Left lobe of liver (tissue), 2 donors: ENCODE results near the gene IKZF4. TPM values are rescaled to one million over a fixed set of nuclear protein-coding genes. Genes with fewer than 3 reads are reported as not detected.
"Not testable (repeated sequence)": the region's sequence is repeated elsewhere in the genome, so short reads cannot be mapped to it uniquely, and the experiment has no call there.

ENCODE experiments used
- ATAC-seq: fragments of 200-7000 bp; cut with Tn5 transposase; one replicate; pipeline ENCODE4 v1.9.1; 2020; ENCODE audit warnings: mild to moderate bottlenecking, moderate library complexity
- DNase-seq: peaks from one replicate; pipeline ENCODE4 v3.0.0-alpha.2; 2020; ENCODE audit warnings: low spot score
- total RNA-seq: library from RNA; stranded (reverse); gene quantifications from one replicate; pipeline ENCODE4 v1.2.1, GENCODE V29; 2021
- donor health status: DM: no; HTN: no; CAD: no; lungs with moderate emphysema.
- donor health status: DM: no; HTN: yes; CAD: no.

IKZF4 gene
- total RNA-seq, 1 donor from 2014 or later = 2.3 TPM

DNA sequence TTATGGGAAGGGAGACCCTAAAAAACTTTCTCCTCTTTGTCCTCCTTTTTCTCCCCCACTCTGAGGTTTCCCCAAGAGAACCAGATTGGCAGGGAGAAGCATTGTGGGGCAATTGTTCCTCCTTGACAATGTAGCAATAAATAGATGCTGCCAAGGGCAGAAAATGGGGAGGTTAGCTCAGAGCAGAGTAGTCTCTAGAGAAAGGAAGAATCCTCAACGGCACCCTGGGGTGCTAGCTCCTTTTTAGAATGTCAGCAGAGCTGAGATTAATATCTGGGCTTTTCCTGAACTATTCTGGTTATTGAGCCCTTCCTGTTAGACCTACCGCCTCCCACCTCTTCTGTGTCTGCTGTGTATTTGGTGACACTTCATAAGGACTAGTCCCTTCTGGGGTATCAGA, 16.3 kb downstream of the IKZF4 start:
- no peak for ATAC-seq
- DNase-seq = no peak

DNA sequence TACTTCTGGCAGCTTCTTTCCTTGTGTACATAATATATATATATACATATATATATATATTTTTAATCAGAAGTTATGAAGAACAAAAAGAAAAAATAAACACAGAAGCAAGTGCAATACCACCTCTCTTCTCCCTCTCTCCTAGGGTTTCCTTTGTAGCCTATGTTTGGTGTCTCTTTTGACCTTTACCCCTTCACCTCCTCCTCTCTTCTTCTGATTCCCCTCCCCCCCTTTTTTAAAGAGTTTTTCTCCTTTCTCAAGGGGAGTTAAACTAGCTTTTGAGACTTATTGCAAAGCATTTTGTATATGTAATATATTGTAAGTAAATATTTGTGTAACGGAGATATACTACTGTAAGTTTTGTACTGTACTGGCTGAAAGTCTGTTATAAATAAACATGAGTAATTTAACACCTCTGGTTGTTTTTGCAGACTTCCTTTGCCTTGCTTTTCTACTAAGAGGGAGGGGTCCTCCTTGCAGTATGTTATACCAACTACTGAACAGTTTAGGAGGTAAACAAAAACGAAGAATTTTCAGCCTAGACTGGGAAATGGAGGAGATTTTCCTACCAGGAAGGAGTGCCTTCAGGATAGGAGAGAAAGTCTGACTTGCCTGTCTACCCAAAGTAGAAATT, 17.3 kb downstream of the IKZF4 start:
- DNase-seq = no peak
- no peak for ATAC-seq

DNA sequence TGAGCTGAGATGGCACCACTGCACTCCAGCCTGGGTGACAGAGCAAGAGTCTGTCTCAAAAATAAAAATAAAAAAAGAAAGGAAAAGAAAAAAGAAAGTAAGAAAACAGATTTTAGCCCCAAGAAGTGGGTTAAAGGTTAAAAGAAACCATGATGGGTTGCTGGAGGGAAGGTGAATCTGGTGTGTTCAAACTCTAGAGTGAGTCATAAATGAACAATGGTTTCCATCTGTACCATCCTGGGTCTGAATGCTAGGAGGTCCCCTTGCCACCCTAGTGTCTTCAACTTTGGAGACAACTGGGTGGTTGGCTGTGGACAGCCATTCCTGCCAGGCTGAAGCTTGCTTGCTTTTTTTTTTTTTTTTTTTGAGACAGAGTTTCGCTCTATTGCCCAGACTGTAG, 19.3 kb downstream of the IKZF4 start:
- DNase-seq (no peak), ATAC-seq (no peak)

DNA sequence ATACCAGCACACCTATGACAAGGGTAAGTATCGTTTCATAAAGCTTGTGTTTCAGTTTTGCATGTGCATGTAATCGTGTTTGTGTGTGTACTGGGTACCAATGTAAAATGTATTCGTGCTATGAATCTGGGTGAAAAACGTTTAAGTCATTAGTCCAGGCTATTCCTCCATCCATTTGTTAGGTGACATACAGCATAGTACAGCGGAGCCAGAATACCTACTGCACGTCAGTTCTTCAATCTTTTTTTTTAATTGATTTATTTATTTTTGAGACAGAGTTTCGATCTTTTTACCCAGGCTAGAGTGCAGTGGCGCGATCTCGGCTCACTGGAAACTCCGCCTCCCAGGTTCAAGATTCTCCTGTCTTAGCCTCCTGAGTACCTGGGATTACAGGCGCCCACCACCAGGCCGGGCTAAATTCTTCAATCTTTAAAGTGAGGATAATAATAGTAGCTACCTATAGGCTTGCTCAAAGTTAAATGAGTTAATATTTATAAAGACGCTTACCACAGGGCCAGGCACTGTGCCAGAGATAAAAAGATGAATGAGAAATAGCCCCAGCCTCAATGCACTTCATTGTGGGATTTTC, 20.2 kb downstream of the IKZF4 start:
- DNase-seq (no peak), ATAC-seq (peak; percentile 6)

DNA sequence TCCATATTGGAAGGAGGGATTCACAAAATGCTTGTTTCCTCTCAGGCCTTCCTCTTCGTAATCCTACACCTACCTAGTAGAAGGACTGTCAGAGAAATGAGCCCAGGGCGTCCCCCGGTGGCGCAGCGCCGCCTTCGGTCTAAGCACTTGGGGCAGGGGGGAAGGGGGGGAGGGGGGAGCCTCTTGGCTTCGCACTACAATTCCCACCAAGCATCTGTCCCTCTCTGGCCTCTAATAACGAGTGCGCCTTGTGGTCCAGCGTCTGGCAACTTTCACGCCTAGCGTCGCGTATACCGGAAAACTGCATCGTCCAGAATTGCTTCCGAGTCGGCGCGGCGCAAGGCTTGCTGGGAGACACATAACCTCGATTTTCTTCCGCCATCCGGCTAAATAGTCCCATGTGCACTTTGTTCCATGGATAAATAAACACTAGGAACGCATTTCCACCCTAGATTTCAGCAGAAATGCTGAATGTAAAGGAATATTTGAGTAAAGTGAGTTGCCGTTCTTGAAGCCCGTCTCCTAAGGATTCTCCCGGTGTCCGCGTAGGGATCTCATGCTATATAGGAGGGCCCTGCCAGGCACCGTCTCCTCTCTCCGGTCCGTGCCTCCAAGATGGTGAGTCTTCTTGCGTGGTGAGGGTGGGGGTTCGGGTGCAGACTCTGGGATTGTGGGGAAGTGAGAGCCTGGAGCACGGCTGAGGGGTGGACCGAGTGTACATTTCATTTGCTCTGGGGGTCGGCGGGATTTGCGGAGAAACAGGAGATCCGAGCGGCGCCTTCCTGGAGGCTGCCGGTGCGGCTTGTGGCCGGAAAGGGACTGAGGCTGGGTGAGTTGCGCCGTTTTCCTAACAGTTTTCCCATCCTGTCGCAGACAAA, 20.9 kb downstream of the IKZF4 start, which contains the start of gene RPS26:
Gene RPS26 (plus strand): TSS at position 367 of the 878 bp plus-strand sequence. CDS start 249 bp downstream, at position 616.
- ATAC-seq = peak; percentile 88

DNA sequence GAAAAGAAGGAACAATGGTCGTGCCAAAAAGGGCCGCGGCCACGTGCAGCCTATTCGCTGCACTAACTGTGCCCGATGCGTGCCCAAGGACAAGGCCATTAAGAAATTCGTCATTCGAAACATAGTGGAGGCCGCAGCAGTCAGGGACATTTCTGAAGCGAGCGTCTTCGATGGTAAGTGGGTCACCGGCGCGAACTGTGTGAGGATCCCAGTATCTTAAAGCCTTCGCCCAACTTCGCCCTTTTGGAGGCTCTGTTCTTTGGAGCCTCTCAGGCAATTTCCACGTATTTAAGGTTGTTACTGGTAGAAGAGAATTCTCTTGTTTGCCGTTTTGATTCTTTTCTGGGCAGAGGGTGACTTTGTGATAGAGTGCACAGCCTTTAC, 21.6 kb downstream of the IKZF4 start:
- not testable (repeated sequence) for DNase-seq, ATAC-seq

More for the DNA sequence above, 20.9 kb downstream of the IKZF4 start, which contains the start of gene RPS26:
- peak; percentile 94 for DNase-seq

DNA sequence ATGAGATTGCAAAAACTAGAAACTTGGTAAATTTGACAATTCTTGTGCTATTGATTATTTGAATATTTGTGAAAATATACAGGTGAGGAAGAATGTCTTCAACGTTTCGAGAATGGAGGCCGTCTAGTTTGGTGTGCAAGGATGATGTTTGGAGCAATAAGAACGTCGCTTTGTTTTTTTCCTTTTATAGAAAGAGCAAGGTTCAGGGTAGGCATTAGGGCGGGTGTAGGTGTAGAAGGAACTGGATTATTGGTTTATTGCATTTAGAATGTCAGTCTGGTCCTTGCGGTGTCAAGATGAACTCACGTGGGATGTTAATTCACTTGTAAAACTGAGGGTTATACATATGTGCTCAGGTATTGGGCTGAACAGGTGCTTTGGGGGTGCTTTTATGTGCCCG, 22.0 kb downstream of the IKZF4 start:
- DNase-seq (no peak), ATAC-seq (no peak)

DNA sequence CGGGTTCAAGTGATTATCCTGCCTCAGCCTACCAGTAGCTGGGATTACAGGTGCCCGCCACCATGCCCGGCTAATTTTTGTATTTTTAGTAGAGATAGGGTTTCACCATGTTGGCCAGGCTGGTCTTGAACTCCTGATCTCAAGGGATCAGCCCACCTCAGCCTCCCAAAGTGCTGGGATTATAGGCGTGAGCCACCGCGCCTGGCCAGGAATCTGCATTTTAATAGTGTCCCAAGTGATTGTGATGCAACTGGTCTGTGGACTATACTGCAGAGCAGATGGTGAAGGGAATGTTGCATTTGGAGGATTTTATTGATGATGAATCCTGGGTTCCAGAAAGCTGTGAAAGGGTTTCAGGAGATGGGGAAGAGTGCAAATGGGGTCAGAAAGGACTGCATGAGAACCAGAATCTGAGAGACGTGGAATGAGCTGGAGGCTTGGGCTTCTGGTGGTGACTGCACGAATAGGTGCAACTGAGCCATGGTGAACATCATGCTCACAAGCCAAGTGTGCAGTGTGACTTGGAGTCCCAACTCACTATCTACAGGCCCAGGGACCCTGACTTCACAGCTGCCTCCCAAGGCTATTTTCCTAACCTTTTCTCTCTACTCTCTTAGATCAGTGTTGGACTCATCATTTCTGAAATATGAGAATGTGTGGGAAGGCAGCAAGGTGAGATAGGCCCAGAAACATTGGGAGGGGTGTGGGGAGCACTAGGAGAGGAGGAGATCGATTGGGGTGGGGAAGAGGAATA, 25.4 kb downstream of the IKZF4 start:
- ATAC-seq = no peak
- DNase-seq = no peak

DNA sequence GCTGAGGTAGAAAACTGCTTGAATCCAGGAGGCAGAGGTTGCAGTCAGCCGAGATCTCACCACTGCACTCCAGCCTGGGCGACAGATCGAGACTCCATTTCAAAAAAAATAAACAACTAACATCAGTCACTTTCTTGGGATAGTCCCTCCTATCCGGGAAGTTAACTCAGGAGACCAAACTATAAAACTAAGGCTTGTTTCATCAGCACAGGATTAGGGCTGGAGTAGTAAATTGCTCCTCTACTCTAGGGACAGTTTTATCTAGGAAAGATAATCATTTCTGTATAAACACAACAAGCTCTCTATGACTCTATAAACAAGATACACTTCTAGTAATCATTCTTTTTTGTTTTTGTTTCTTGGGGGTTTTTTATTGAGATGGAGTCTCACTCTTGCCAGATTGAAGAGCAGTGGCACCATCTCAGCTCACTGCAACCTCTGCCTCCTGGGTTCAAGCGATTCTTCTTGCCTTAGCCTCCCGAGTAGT, 32.6 kb downstream of the IKZF4 start:
- no peak for ATAC-seq
- DNase-seq = no peak

DNA sequence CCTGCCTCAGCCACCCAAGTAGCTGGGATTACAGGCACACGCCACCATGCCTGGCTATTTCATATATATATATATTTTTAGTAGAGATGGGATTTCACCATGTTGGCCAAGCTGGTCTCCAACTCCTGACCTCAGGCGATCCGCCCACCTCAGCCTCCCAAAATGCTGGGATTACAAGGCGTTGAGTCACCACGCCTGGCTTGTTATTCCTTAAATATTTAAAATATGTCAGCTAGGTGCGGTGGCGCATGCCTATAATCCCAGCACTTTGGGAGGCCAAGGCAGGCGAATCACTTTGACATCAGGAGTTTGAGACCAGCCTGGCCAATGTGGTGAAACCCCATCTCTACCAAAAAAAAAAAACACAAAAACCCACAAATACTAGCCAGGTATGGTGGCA, 39.1 kb downstream of the IKZF4 start:
- not testable (repeated sequence) for ATAC-seq, DNase-seq

DNA sequence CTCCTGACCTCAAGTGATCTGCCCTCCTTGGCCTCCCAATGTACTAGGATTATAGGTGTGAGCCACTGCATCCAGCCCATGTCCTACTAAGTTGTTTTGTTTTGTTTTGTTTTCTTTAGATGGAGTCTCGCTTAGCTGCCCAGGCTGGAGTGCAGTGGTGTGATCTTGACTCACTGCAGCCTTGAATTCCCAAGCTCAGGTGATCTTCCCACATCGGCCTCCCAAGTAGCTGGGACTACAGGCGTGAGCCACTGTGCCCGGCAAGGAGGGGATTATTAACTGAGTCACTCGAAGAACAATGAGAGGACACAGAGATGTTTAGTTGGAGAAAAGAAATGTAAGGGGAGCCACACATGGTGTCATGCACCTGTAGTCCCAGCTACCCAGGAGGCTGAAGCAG, 41.1 kb downstream of the IKZF4 start:
- DNase-seq (no peak), ATAC-seq (no peak)

DNA sequence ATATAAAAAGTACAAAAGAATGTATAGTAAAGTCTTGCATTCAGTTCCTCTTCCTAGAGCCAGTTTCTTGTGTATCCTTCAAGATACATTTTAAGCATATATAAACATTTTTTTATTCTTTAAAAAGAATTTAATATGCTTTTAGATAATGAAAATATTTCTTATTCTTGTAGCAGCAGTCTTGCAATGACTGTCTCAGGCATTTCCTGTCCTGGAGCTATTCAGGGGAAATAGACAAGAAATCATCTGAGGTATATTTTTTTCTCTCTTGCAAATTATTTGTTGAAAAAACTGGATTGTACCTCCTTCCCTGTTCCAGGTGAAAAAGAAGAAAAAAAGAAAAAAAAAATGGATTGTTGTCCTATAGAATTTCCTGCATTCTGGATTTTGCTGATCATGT, 42.2 kb downstream of the IKZF4 start:
- no peak for ATAC-seq

DNA sequence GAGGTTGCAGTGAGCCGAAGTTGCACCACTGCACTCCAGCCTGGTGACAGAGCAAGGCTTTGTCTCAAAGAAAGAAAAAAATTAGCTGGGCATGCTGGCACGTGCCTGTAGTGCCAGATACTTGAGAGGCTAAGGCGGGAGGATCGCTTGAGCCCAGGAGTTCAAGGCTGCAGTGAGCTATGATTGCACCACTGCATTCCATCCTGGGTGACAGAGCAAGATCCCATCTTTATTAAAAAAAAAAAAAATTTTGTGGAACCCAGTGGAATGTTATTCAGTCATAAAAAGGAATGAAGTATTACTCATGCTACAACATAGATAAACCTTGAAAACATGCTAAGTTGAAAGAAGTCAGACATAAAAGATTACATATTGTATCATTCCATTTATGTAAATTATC, 50.8 kb downstream of the IKZF4 start:
- DNase-seq (no peak), ATAC-seq (no peak)

More for the DNA sequence above, 42.2 kb downstream of the IKZF4 start:
- DNase-seq = no peak

DNA sequence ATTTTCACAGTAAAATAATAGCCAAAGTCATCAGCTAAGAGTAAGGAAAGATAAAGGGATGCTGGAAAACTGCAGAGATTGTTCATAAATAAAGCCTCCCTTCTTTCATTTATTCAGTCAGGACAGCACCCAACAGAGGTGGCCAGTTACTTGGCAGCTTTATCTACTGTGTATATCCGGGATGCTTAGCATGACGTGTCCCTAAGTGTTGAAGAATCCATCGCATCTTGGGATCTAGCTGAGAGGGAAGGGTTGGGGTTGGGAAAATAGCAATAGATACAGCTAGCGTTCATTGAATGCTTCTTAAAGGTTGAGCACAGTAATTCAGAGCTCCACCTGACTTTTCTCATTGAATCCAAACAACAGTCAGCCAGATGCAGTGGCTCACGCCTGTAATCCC, 53.6 kb downstream of the IKZF4 start:
- ATAC-seq (no peak), DNase-seq (no peak)

DNA sequence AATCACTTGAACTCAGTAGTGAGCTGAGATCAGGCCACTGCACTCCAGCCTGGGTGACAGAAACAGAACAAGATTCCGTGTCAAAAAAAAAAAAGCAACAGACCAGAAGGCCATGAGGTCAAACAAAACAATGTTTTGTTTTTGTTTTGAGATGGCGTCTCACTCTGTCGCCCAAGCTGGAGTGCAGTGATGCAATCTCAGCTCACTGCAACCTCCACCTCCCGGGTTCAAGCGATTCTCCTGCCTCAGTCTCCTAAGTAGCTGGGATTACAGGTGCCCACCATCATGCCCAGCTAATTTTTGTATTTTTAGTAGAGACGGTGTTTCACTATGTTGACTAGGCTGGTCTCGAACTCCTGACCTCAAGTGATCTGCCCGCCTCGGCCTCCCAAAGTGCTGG, 57.1 kb downstream of the IKZF4 start:
- DNase-seq, ATAC-seq: not testable (repeated sequence)

DNA sequence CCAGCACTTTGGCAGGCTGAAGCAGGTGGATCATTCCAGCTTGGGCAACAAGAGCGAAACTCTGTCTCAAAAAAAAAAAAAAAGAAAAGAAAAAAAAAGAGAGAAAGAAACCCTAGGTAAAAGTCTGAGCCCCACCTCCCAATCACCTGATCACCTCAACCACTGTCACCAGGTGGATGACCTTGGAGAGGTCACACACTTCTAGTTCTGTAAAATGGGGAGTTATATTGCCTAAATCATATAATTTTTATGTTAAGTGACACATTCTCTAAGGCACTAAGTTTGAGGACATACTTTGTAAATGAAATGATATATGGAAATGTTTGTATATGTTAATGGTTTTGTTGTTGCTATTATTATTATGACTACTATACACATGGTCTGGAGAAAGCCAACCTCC, 57.6 kb downstream of the IKZF4 start:
- ATAC-seq = no peak
- no peak for DNase-seq

DNA sequence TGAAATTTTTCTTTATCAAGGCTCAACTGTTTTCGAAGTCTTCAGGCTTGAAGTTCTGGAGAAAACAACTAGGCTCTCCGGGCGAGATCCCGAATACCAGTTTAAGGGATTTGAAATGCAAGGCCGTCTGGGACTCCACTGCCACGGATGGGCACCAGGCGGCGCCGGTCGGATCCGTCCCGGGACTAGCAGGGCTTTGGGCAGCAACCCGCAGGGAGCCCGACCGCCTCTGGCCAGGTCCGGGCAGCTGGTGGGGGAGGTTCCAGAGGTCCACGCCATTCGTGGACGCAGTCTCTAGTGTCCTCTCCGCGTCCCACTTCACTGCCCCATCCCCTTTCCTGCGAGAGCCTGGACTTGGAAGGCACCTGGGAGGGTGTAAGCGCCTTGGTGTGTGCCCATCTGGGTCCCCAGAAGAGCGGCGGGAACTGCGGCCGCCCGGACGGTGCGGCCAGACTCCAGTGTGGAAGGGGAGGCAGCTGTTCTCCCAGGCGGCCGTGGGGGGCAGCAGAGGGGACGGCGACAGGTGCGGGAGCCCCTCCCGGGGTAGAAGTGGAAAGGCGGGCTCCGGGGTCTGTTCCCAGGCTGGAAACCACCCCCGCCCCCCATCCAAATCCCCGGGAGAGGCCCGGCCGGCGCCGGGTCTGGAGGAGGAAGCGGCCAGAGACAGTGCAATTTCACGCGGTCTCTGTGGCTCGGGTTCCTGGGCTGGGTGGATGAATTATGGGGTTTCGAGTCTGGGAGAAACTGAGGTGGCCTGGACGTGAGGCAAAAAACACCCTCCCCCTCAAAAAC, 58.3 kb downstream of the IKZF4 start:
- DNase-seq (peak; percentile 92), ATAC-seq (peak; percentile 64)

DNA sequence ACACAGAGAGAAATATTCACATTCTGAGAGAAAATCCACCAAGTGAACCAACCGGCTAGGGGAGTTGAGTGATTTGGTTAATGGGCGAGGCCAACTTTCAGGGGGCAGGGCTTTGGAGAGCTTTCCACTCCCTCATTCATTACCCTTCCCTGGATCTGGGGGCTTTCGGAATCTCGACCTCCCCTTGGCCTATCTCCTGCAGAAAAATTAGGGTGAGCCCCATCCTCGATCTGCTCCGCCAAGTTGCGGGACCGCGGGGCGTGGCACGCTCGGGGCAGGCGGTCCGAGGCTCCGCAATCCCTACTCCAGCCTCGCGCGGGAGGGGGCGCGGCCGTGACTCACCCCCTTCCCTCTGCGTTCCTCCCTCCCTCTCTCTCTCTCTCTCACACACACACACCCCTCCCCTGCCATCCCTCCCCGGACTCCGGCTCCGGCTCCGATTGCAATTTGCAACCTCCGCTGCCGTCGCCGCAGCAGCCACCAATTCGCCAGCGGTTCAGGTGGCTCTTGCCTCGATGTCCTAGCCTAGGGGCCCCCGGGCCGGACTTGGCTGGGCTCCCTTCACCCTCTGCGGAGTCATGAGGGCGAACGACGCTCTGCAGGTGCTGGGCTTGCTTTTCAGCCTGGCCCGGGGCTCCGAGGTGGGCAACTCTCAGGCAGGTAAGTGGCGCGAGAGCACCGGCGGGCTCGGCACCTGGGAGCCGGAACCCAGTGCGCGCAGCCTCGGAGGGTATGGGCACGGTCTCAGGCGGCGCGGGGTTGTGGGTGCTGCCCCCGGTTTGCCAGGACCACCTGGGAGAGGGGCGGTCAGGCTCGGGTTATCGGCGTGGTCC, 59.1 kb downstream of the IKZF4 start, which contains the start of gene ERBB3:
Gene ERBB3 (plus strand): TSS at position 443 of the 833 bp plus-strand sequence. CDS start 136 bp downstream, at position 579.
- ATAC-seq (peak; percentile 73), DNase-seq (peak; percentile 88)

DNA sequence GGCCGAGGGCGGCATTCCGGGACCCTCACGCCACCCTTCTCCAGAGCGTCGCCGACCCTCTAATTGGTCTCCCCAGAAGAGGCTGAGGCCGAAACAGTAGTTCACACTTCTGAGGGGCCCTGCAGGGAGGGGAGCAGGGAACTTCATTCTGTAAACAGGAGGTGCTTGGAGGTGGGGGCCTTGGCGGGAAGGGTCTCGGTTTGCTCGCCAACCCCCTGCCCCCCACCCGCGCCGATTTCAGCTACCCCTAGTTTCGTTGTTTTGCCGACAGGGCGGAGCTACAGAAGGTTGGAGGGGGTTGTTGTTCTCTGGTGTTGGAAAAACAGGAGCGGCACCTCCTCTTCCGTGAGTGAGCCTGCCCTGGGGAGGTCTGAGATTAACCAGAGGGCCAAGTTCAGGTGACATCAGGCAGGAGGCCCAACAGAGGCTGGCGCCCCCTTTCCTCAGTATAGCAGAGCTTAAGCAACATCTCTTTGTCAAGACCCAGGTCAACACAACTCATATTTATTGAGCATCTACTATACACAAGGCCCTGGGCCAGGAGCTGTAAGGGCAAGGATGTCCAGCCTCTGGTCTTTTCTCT, 59.8 kb downstream of the IKZF4 start:
- ATAC-seq (peak; percentile 64), DNase-seq (peak; percentile 93)
